IMR-90 (cell line): ENCODE results near the gene ADAMTS17. TPM values are rescaled to one million over a fixed set of nuclear protein-coding genes. Genes with fewer than 3 reads are reported as not detected.

Experiments
- ATAC-seq: fragments of 200-7000 bp; cut with Tn5 transposase; 2 replicates; pipeline ENCODE4 v1.9.1; 2020; ENCODE audit warnings: low read depth, mild to moderate bottlenecking, moderate library complexity
- BruUV-seq: library from RNA; stranded (reverse); fragments of 400-500 nt; replicated peaks from 2 replicates; lab custom pipeline; 2021; lab: Mats Ljungman, UMichigan
- CTCF ChIA-PET: fragments of 300-600 bp; formaldehyde crosslinking; extraction: SDS; loops from one replicate; lab custom pipeline; 2021; ENCODE audit warnings: antibody characterized with exemption; lab: Yijun Ruan, JAX
- POLR2A ChIA-PET: fragments of 300-600 bp; sonication (Branson Sonifier 250); formaldehyde crosslinking; loops from one replicate; lab custom pipeline; 2022; ENCODE audit warnings: antibody characterized with exemption; ENCODE audit not compliant: unreplicated experiment; lab: Charles Lee
- DNase-seq: peaks from one replicate; pipeline ENCODE4 v3.0.0; 2013
- H2AFZ ChIP-seq: replicated peaks from 2 replicates; pipeline ENCODE3; 2013; ENCODE audit warnings: low read length, mild to moderate bottlenecking; ENCODE audit not compliant: poor library complexity
- H2AK5ac ChIP-seq: 2 replicates; pipeline ENCODE4 v1.6.1; 2013; ENCODE audit warnings: low read depth, low read length, inconsistent platforms
- H2AK9ac ChIP-seq: replicated peaks from 2 replicates; pipeline ENCODE3; 2013; ENCODE audit warnings: mild to moderate bottlenecking, low read depth, low read length, moderate library complexity; ENCODE audit not compliant: poor library complexity
- H2BK120ac ChIP-seq: 2 replicates; pipeline ENCODE4 v1.6.1; 2013; ENCODE audit warnings: low read depth, low read length, inconsistent platforms
- H2BK15ac ChIP-seq: 3 replicates; pipeline ENCODE4 v1.6.1; 2013; ENCODE audit warnings: low read depth, low read length, inconsistent platforms
- H2BK20ac ChIP-seq: 2 replicates; pipeline ENCODE4 v1.6.1; 2013; ENCODE audit warnings: low read depth, mild to moderate bottlenecking, inconsistent platforms, low read length, moderate library complexity
- H2BK5ac ChIP-seq: 2 replicates; pipeline ENCODE4 v1.6.1; 2013; ENCODE audit warnings: mild to moderate bottlenecking, low read depth, low read length, inconsistent platforms; ENCODE audit not compliant: poor library complexity, severe bottlenecking
- H3K14ac ChIP-seq: replicated peaks from 2 replicates; pipeline ENCODE4 v1.6.1; 2013; ENCODE audit warnings: low read depth, low read length, inconsistent platforms
- H3K18ac ChIP-seq: 2 replicates; pipeline ENCODE4 v1.6.1; 2013; ENCODE audit warnings: low read depth, low read length, control low read depth
- H3K23ac ChIP-seq: 2 replicates; pipeline ENCODE4 v1.6.1; 2013; ENCODE audit warnings: low read depth, low read length, inconsistent platforms
- H3K27ac ChIP-seq: 2 replicates; pipeline ENCODE4 v1.5.1; 2013; ENCODE audit warnings: mild to moderate bottlenecking, control low read depth, low read length; ENCODE audit not compliant: insufficient read depth
- H3K27me3 ChIP-seq: 2 replicates; pipeline ENCODE4 v1.6.1; 2013; ENCODE audit warnings: low read length; ENCODE audit not compliant: control insufficient read depth, insufficient read depth
- H3K36me3 ChIP-seq: 2 replicates; pipeline ENCODE4 v1.6.1; 2013; ENCODE audit warnings: low read length, mixed read lengths; ENCODE audit not compliant: control insufficient read depth, insufficient read depth
- H3K4ac ChIP-seq: 2 replicates; pipeline ENCODE4 v1.6.1; 2013; ENCODE audit warnings: low read depth, low read length, inconsistent platforms
- H3K4me1 ChIP-seq: 2 replicates; pipeline ENCODE4 v1.6.1; 2013; ENCODE audit warnings: low read length, mixed read lengths; ENCODE audit not compliant: control insufficient read depth, insufficient read depth
- H3K4me2 ChIP-seq: 2 replicates; pipeline ENCODE4 v1.6.1; 2013; ENCODE audit warnings: low read depth, mild to moderate bottlenecking, control low read depth, low read length, moderate library complexity
- H3K4me3 ChIP-seq: 2 replicates; pipeline ENCODE4 v1.5.1; 2013; ENCODE audit warnings: low read depth, mild to moderate bottlenecking, control low read depth, low read length, moderate library complexity; ENCODE audit not compliant: insufficient read depth
- H3K56ac ChIP-seq: 2 replicates; pipeline ENCODE4 v1.6.1; 2013; ENCODE audit warnings: low read length, inconsistent platforms; ENCODE audit not compliant: insufficient read depth; ENCODE audit errors: extremely low read depth
- H3K79me1 ChIP-seq, 2 experiments: 2 replicates each; pipeline ENCODE4 v1.6.1; 2013; ENCODE audit warnings: low read length in 2 of 2, inconsistent platforms in 1 of 2, low read depth in 1 of 2
- H3K9ac ChIP-seq: 2 replicates; pipeline ENCODE4 v1.6.1; 2013; ENCODE audit warnings: low read depth, low read length, control low read depth
- H3K9me1 ChIP-seq: 2 replicates; pipeline ENCODE4 v1.6.1; 2013; ENCODE audit warnings: low read length, inconsistent platforms; ENCODE audit not compliant: insufficient read depth
- H3K9me3 ChIP-seq: 2 replicates; pipeline ENCODE4 v1.6.1; 2013; ENCODE audit warnings: low read length; ENCODE audit not compliant: control insufficient read depth, insufficient read depth
- H4K20me1 ChIP-seq: 2 replicates; pipeline ENCODE4 v1.6.1; 2013; ENCODE audit warnings: low read length, inconsistent platforms; ENCODE audit not compliant: insufficient read depth
- H4K5ac ChIP-seq: 2 replicates; pipeline ENCODE4 v1.6.1; 2013; ENCODE audit warnings: mild to moderate bottlenecking, low read depth, low read length, control low read depth
- H4K8ac ChIP-seq, 2 experiments: 2 replicates each; pipeline ENCODE4 v1.6.1; 2013; ENCODE audit warnings: low read depth in 2 of 2, low read length in 2 of 2, control low read depth in 1 of 2, inconsistent platforms in 1 of 2
- H4K91ac ChIP-seq: 2 replicates; pipeline ENCODE4 v1.6.1; 2013; ENCODE audit warnings: low read depth, low read length, inconsistent platforms; ENCODE audit not compliant: insufficient read depth
- BHLHE40 ChIP-seq: fragments of 150-350 bp; IDR thresholded peaks from 2 replicates; pipeline ENCODE4 v1.6.1; 2016; ENCODE audit warnings: mild to moderate bottlenecking, low read depth, low read length
- CHD1 ChIP-seq: IDR thresholded peaks from 2 replicates; pipeline ENCODE4 v1.6.1; 2012; ENCODE audit warnings: low read depth, low read length, improper control_type of control experiment
- MAFK ChIP-seq: IDR thresholded peaks from 2 replicates; pipeline ENCODE4 v1.6.1; 2012; ENCODE audit warnings: low read depth, low read length, improper control_type of control experiment
- SMC3 ChIP-seq: fragments of 150-350 bp; IDR thresholded peaks from 2 replicates; pipeline ENCODE4 v1.6.1; 2016; ENCODE audit warnings: low read depth, mild to moderate bottlenecking, antibody characterized with exemption, low read length, moderate library complexity
- WGBS, 2 experiments: methylation state at CpG; one replicate each; pipeline versions ENCODE4 v1.1.5 to v1.1.7; 2013; ENCODE audit warnings: missing lambda C conversion rate in 2 of 2; ENCODE audit not compliant: insufficient read length in 1 of 2; ENCODE audit errors: extremely low coverage in 2 of 2; 5-methylcytosine and 5-hydroxymethylcytosine counted together
- dilution Hi-C: fragments of 300-500 bp; cut with HindIII; formaldehyde crosslinking; loops from one replicate; pipeline ENCODE4 v1.14.3; 2018; ENCODE audit warnings: low sequenced_read_pairs; ENCODE audit not compliant: unreplicated experiment
- in situ Hi-C: fragments of 300-500 bp; cut with MboI; formaldehyde crosslinking; loops from 3 replicates; pipeline ENCODE4 v1.14.3; 2019; ENCODE audit warnings: low sequenced_read_pairs, inconsistent platforms, mixed read lengths
- intact Hi-C: fragments of 100-400 bp; cut with micrococcal nuclease; formaldehyde crosslinking; loops from 2 replicates; pipeline ENCODE4 v1.10.0; 2022
- polyA plus RNA-seq, 3 experiments: library from polyadenylated mRNA; depleted of rRNA; stranded (reverse); fragments of >200 nt; gene quantifications; 2 replicates each; pipeline ENCODE4 v1.2.3, GENCODE V29; 2012; ENCODE audit warnings: low replicate concordance in 1 of 3
- total RNA-seq: library from RNA; depleted of rRNA; stranded (reverse); fragments of >200 nt; gene quantifications from 2 replicates; pipeline ENCODE4 v1.2.3, GENCODE V29; 2012

Gene ADAMTS17
- total and polyA plus RNA-seq, 2 of the 4 experiments (the other 2 are of a cell fraction), result 0.03 TPM; not detected in 1

- TF ChIP-seq MAFK, result no peak
Measured at GRCh38 chr15:100043068-100043641, 298.6 kb downstream of the ADAMTS17 start (continued).

- peak overlapping the region; percentile 61; the same call in 1 of the 2 replicates for H2BK20ac ChIP-seq
- no TSS peak for BruUV-seq
- DNase-seq, result peak; percentile 10
- WGBS, 2 experiments, result no CpG with 5 or more reads among the region's 5 CpGs
- H3K4me3 ChIP-seq, result no peak overlapping the region
- no peaks in the 10 kb centered on the region for H3K79me1 ChIP-seq
- H2AK9ac ChIP-seq, result no peak overlapping the region
- H3K9me1 ChIP-seq, result no peaks in the 10 kb centered on the region
- peak overlapping the region in 1 of 2 experiments; percentile 38; a peak in 1 of 4 replicates for H4K8ac ChIP-seq
- H2BK5ac ChIP-seq, result peak overlapping the region; percentile 42
- no peak for TF ChIP-seq BHLHE40
- no peak for TF ChIP-seq SMC3
- TF ChIP-seq CHD1, result no peak
- 0 out of 2 replicates have a peak overlapping the region, but pooled peaks have one; percentile 23 for H3K4ac ChIP-seq
- H3K18ac ChIP-seq, result no peak overlapping the region
- intact Hi-C loops (no loop called here), dilution Hi-C loops (no loop called here), in situ Hi-C loops (no loop called here)
- H3K27ac ChIP-seq, result no peak overlapping the region
- ChIA-PET CTCF (no interaction called here), POLR2A (no interaction called here)
- H3K9me3 ChIP-seq, result no peaks in the 10 kb centered on the region; the same call in 1 of the 2 replicates
- H3K9ac ChIP-seq, result no peak overlapping the region
- no peaks in the 10 kb centered on the region for H4K20me1 ChIP-seq
- peak overlapping the region; percentile 40; the same call in 1 of the 3 replicates for H2BK15ac ChIP-seq
- no peaks in the 10 kb centered on the region for H3K27me3 ChIP-seq
- no peak overlapping the region for H3K23ac ChIP-seq
- ATAC-seq, result peak; percentile 17; the same call in 1 of the 2 replicates
- no peak overlapping the region for H4K5ac ChIP-seq
- H3K56ac ChIP-seq, result no peak overlapping the region; the same call in 1 of the 2 replicates
- H3K4me1 ChIP-seq, result peaks cover 4% of the 10 kb centered on the region; the same call in 1 of the 2 replicates
- peak overlapping the region; percentile 81 for H2AFZ ChIP-seq
- peak overlapping the region; percentile 46; the same call in 1 of the 2 replicates for H3K14ac ChIP-seq
- H2BK120ac ChIP-seq, result peak overlapping the region; percentile 56
- 0 out of 2 replicates have a peak overlapping the region, but pooled peaks have one; percentile 29 for H2AK5ac ChIP-seq
- peak overlapping the region; percentile 38; the same call in 1 of the 2 replicates for H4K91ac ChIP-seq
- no peaks in the 10 kb centered on the region for H3K36me3 ChIP-seq
- H3K4me2 ChIP-seq, result no peak overlapping the region; the same call in 1 of the 2 replicates
Measured at GRCh38 chr15:100042558-100042957, 299.2 kb downstream of the ADAMTS17 start.
